ENCODE data around the gene PTGS1. TPM values are rescaled to one million over a fixed set of nuclear protein-coding genes. Genes with fewer than 3 reads are reported as not detected.
A peak's percentile ranks its signal among the peaks of the same experiment; 100 is the strongest.

The PTGS1 gene
- polyA plus RNA-seq, 2 of the 4 experiments (the other 2 are of a cell fraction) = 0.49 to 1.0 TPM

GRCh38 chr9:122425087-122425486 is 54.3 kb downstream of the PTGS1 start:
- 67% methylated on average over 2 of the region's 2 CpGs for WGBS (ENCODE audit: missing lambda C conversion rate)
- DNase-seq (ENCODE audit: low read depth in 1 of 2, low spot score in 1 of 2) (no peak), FAIRE-seq (no peak), ATAC-seq (no peak)
- Histone ChIP-seq H3K4me1 (no peaks in the 10 kb centered on the region), H3K4me2 (no peak overlapping the region), H3K9me3 (no peaks in the 10 kb centered on the region), H3K4me3 (no peak overlapping the region), H3K27ac (no peak overlapping the region)
- ChIA-PET POLR2A (no interaction called here), CTCF (interaction anchor here (1.8 kb wide), 1 partner anchor 74 kb away, joined by 7 read pairs; no protein-coding TSS in a partner anchor)
- TF ChIP-seq ZNF302 (CRISPR knock-in tag; IDR thresholded peaks at IDR 0.05) (no peak), HEYL (CRISPR knock-in tag; IDR thresholded peaks at IDR 0.05) (no peak), ELK1 (IDR thresholded peaks at IDR 0.05; ENCODE audit: low read depth, low read length) (no peak), MAFK (IDR thresholded peaks at IDR 0.05; ENCODE audit: partially characterized antibody) (no peak), HES2 (IDR thresholded peaks at IDR 0.05) (no peak), KDM1A (IDR thresholded peaks at IDR 0.05; ENCODE audit: low read depth) (no peak), CHD4 (IDR thresholded peaks at IDR 0.05; ENCODE audit: borderline replicate concordance) (no peak), JUNB (IDR thresholded peaks at IDR 0.05) (no peak), KDM5A (IDR thresholded peaks at IDR 0.05) (no peak), POLR2A (IDR thresholded peaks at IDR 0.05; ENCODE audit: low read length) (no peak), POLR2AphosphoS2 (conservative IDR thresholded peaks at IDR 0.05; ENCODE audit: low read length) (no peak), MYC (IDR thresholded peaks at IDR 0.05; ENCODE audit: borderline replicate concordance, low read length) (no peak), HDAC2 (IDR thresholded peaks at IDR 0.05) (no peak), ZSCAN20 (CRISPR knock-in tag; IDR thresholded peaks at IDR 0.05) (no peak)

- no peak overlapping the region for H3K4me3 ChIP-seq
- TF ChIP-seq RARB (CRISPR knock-in tag; IDR thresholded peaks at IDR 0.05) (no peak), PBX3 (IDR thresholded peaks at IDR 0.05) (no peak)
- H3K27ac ChIP-seq = no peak overlapping the region
- CTCF ChIA-PET = no interaction called here
- WGBS (ENCODE audit: missing lambda C conversion rate) = 90% methylated on average over 3 of the region's 3 CpGs
- no peaks in the 10 kb centered on the region for H3K4me1 ChIP-seq
- no peak for FAIRE-seq
- DNase-seq (ENCODE audit: low read depth in 1 of 2, low spot score in 1 of 2) = no peak
- no peak for ATAC-seq
- no peaks in the 10 kb centered on the region for H3K9me3 ChIP-seq
- POLR2A ChIA-PET = no interaction called here
- H3K4me2 ChIP-seq = no peak overlapping the region
Observed at GRCh38 chr9:122426723-122427122, 55.9 kb downstream of the PTGS1 start.

- ChIA-PET POLR2A (no interaction called here), CTCF (interaction anchor here (0.7 to 2.4 kb wide), 5 partner anchors 11 to 343 kb away, joined by 3 to 11 read pairs (median 4); no protein-coding TSS in a partner anchor)
- H3K27ac ChIP-seq = no peak overlapping the region
- no peak for FAIRE-seq
- no peaks in the 10 kb centered on the region for H3K4me1 ChIP-seq
- no peak overlapping the region for H3K4me2 ChIP-seq
- no peak overlapping the region for H3K4me3 ChIP-seq
- no peaks in the 10 kb centered on the region for H3K9me3 ChIP-seq
- DNase-seq (ENCODE audit: low read depth in 1 of 2, low spot score in 1 of 2) = no peak
- TF ChIP-seq USF2 (IDR thresholded peaks at IDR 0.05) (no peak), MAFK (IDR thresholded peaks at IDR 0.05; ENCODE audit: partially characterized antibody) (peak; percentile 87)
- WGBS (ENCODE audit: missing lambda C conversion rate) = 91% methylated on average over 1 of the region's 1 CpG
- no peak for ATAC-seq
Observed at GRCh38 chr9:122442568-122442967, 71.7 kb downstream of the PTGS1 start.

GRCh38 chr9:122444041-122444733 is 73.4 kb downstream of the PTGS1 start:
- Histone ChIP-seq H3K9me3 (no peaks in the 10 kb centered on the region), H3K4me3 (no peak overlapping the region), H3K4me1 (no peaks in the 10 kb centered on the region), H3K4me2 (no peak overlapping the region), H3K27ac (no peak overlapping the region)
- TF ChIP-seq NR3C1 (IDR thresholded peaks at IDR 0.05) (no peak), KDM5A (IDR thresholded peaks at IDR 0.05) (no peak), HMGXB4 (CRISPR knock-in tag; IDR thresholded peaks at IDR 0.05; ENCODE audit: borderline replicate concordance) (no peak), HOXA7 (CRISPR knock-in tag; IDR thresholded peaks at IDR 0.05) (no peak), RNF2 (IDR thresholded peaks at IDR 0.05; ENCODE audit: borderline replicate concordance, low read depth) (no peak), ZC3H11A (IDR thresholded peaks at IDR 0.05) (no peak)
- FAIRE-seq (no peak), DNase-seq (ENCODE audit: low read depth in 1 of 2, low spot score in 1 of 2) (no peak), ATAC-seq (no peak)
- WGBS (ENCODE audit: missing lambda C conversion rate) = 56% methylated on average over 5 of the region's 5 CpGs
- ChIA-PET POLR2A (no interaction called here), CTCF (interaction anchor here (1.1 to 2.4 kb wide), 5 partner anchors 9 to 345 kb away, joined by 3 to 11 read pairs (median 4); no protein-coding TSS in a partner anchor)
